Panc1 (cell line): ENCODE results near the gene LRP11.

ENCODE experiments used
- POLR2AphosphoS5 ChIP-seq: IDR thresholded peaks from 2 replicates; pipeline ENCODE4 v1.6.1; 2012; ENCODE audit warnings: mild to moderate bottlenecking, low read depth, low read length, moderate library complexity
- TCF7L2 ChIP-seq: IDR thresholded peaks from 2 replicates; pipeline ENCODE4 v1.6.1; 2011; ENCODE audit warnings: mild to moderate bottlenecking, low read depth, low read length, inconsistent platforms
- TF ChIP-seq, protein P1 (sequence below): fragments of 450-650 bp; IDR thresholded peaks from 2 replicates; pipeline ENCODE4 v1.5.1; 2017; ENCODE audit warnings: mild to moderate bottlenecking

DNA sequence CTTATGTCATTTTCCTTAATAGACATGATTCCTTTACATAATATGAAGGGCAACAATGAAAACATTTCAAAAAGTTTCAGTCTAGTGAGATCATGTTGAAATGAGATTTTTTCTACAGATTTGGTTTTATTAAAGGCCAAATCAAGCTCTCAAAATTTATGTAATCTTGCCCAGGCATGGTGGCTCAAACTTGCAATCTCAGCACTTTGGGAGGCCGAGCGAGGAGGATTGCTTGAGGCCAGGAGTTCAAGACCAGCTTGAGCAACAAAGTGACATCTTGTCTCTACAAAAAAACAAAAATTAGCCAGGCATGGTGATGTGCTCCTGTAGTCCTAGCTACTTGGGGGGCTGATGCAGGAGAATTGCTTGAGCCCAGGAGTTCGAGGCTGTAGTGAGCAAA, 50.8 kb downstream of the LRP11 start:
- TF ChIP-seq, protein P1, sequence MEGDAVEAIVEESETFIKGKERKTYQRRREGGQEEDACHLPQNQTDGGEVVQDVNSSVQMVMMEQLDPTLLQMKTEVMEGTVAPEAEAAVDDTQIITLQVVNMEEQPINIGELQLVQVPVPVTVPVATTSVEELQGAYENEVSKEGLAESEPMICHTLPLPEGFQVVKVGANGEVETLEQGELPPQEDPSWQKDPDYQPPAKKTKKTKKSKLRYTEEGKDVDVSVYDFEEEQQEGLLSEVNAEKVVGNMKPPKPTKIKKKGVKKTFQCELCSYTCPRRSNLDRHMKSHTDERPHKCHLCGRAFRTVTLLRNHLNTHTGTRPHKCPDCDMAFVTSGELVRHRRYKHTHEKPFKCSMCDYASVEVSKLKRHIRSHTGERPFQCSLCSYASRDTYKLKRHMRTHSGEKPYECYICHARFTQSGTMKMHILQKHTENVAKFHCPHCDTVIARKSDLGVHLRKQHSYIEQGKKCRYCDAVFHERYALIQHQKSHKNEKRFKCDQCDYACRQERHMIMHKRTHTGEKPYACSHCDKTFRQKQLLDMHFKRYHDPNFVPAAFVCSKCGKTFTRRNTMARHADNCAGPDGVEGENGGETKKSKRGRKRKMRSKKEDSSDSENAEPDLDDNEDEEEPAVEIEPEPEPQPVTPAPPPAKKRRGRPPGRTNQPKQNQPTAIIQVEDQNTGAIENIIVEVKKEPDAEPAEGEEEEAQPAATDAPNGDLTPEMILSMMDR, result no peak
- no peak for TF ChIP-seq TCF7L2
- no peak for TF ChIP-seq POLR2AphosphoS5
